Measurements from ENCODE around the gene FHIT. TPM values are rescaled to one million over a fixed set of nuclear protein-coding genes. Genes with fewer than 3 reads are reported as not detected.

Gene FHIT
- total RNA-seq, 2 donors from 2014 or later, result 6.8 to 12.3 TPM

- no peaks in the 10 kb centered on the region for H3K36me3 Mint-ChIP-seq (ENCODE audit: low read depth)
- no peak for TF ChIP-seq CTCF (conservative IDR thresholded peaks at IDR 0.05)
- no peak overlapping the region for H3K4me3 Mint-ChIP-seq
- Histone ChIP-seq H3K4me3 (ENCODE audit: low read length) (no peak overlapping the region), H3K36me3 (ENCODE audit: control insufficient read depth, insufficient read depth, low read length) (no peaks in the 10 kb centered on the region), H3K4me1 (ENCODE audit: control insufficient read depth, insufficient read depth, low read length) (no peaks in the 10 kb centered on the region), H3K27ac (ENCODE audit: low read depth, low read length) (no peak overlapping the region), H3K27me3 (ENCODE audit: control insufficient read depth, insufficient read depth, low read length, poor library complexity, severe bottlenecking) (no peaks in the 10 kb centered on the region), H3K9me3 (ENCODE audit: control insufficient read depth, low read length) (no peaks in the 10 kb centered on the region), H3K9ac (ENCODE audit: extremely low read depth, low read length, poor library complexity, severe bottlenecking) (no peak overlapping the region)
- H3K4me1 Mint-ChIP-seq, result peaks cover 11% of the 10 kb centered on the region
- peaks cover 2% of the 10 kb centered on the region for H3K9me3 Mint-ChIP-seq
- H3K27me3 Mint-ChIP-seq (ENCODE audit: insufficient read depth), result no peaks in the 10 kb centered on the region
- WGBS, 2 experiments (ENCODE audit: insufficient coverage in 1 of 2, insufficient read length in 1 of 2), result 81 to 87% methylated on average over 6 to 7 of the region's 7 CpGs
- no peak overlapping the region for H3K27ac Mint-ChIP-seq
- no peak for DNase-seq
Observed at GRCh38 chr3:59856934-59857460, 1394.3 kb downstream of the FHIT start.

DNA sequence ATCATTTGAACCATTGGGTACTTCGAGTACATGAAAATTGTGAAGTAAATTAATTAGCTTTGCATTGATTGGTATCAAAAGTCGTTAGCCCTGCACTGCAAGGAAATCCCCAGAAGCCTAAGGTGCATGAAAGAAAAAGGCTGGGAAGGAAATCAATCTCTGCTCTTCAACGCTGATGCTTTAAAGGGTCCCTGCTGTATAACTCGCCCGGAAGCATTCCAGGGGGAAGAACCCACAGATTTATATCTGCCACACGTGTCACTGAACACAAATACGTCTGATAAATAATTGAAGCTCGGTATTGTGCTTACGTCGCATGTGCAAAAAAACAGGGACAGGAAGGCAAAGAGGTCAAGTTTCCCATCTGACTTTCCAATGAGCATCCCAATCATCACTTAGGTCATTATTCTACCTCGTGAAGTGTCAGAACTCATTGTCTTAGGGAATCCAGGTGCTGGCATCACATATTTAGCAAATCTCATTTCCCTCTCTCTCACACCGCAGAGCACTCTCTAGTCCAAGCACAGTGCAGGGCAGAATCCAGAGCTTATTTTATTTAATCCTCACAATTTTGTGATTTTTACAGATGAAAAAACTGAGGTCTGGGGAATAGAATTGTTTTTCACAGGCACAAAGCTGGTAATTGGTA is 1397.1 kb downstream of the FHIT start:
- Mint-ChIP-seq H3K4me1 (peaks cover 11% of the 10 kb centered on the region), H3K36me3 (ENCODE audit: low read depth) (no peaks in the 10 kb centered on the region), H3K4me3 (no peak overlapping the region), H3K27me3 (ENCODE audit: insufficient read depth) (no peaks in the 10 kb centered on the region), H3K27ac (no peak overlapping the region), H3K9me3 (no peaks in the 10 kb centered on the region)
- DNase-seq, result no peak
- Histone ChIP-seq H3K9me3 (ENCODE audit: control insufficient read depth, low read length) (no peaks in the 10 kb centered on the region), H3K9ac (ENCODE audit: extremely low read depth, low read length, poor library complexity, severe bottlenecking) (no peak overlapping the region), H3K4me1 (ENCODE audit: control insufficient read depth, insufficient read depth, low read length) (no peaks in the 10 kb centered on the region), H3K36me3 (ENCODE audit: control insufficient read depth, insufficient read depth, low read length) (no peaks in the 10 kb centered on the region), H3K4me3 (ENCODE audit: low read length) (no peak overlapping the region), H3K27ac (ENCODE audit: low read depth, low read length) (no peak overlapping the region), H3K27me3 (ENCODE audit: control insufficient read depth, insufficient read depth, low read length, poor library complexity, severe bottlenecking) (no peaks in the 10 kb centered on the region)
- WGBS, 2 experiments (ENCODE audit: insufficient coverage in 1 of 2, insufficient read length in 1 of 2), result 89 to 94% methylated on average over 11 to 12 of the region's 12 CpGs
- no peak for TF ChIP-seq CTCF (conservative IDR thresholded peaks at IDR 0.05)

GRCh38 chr3:59850417-59850816 is 1400.8 kb downstream of the FHIT start:
- Mint-ChIP-seq H3K27ac (no peak overlapping the region), H3K27me3 (ENCODE audit: insufficient read depth) (no peaks in the 10 kb centered on the region), H3K4me1 (no peaks in the 10 kb centered on the region), H3K9me3 (peaks cover 10% of the 10 kb centered on the region), H3K4me3 (no peak overlapping the region), H3K36me3 (ENCODE audit: low read depth) (no peaks in the 10 kb centered on the region)
- H3K27ac ChIP-seq (ENCODE audit: low read depth, low read length), result no peak overlapping the region
- TF ChIP-seq CTCF (conservative IDR thresholded peaks at IDR 0.05), result no peak
- WGBS, 2 experiments (ENCODE audit: insufficient coverage in 1 of 2, insufficient read length in 1 of 2), result 96% methylated on average over 2 of the region's 2 CpGs; no CpG with 5 or more reads in 1 of the 2 experiments
- no peak overlapping the region for H3K4me3 ChIP-seq (ENCODE audit: low read length)
- no peaks in the 10 kb centered on the region for H3K4me1 ChIP-seq (ENCODE audit: control insufficient read depth, insufficient read depth, low read length)
- H3K9ac ChIP-seq (ENCODE audit: extremely low read depth, low read length, poor library complexity, severe bottlenecking), result no peak overlapping the region
- H3K27me3 ChIP-seq (ENCODE audit: control insufficient read depth, insufficient read depth, low read length, poor library complexity, severe bottlenecking), result no peaks in the 10 kb centered on the region
- H3K36me3 ChIP-seq (ENCODE audit: control insufficient read depth, insufficient read depth, low read length), result no peaks in the 10 kb centered on the region
- no peak for DNase-seq
- H3K9me3 ChIP-seq (ENCODE audit: control insufficient read depth, low read length), result no peaks in the 10 kb centered on the region
